HepG2 (cell line): Measurements from ENCODE around the gene ZFP36L2. TPM values are rescaled to one million over a fixed set of nuclear protein-coding genes. Genes with fewer than 3 reads are reported as not detected.

Experiments
- ATF7-NPFF ChIP-seq: sonication (generic); formaldehyde crosslinking; IDR thresholded peaks from 2 replicates; pipeline ENCODE4 v1.8.1; 2023; ENCODE audit warnings: mild to moderate bottlenecking, low read depth, missing genetic modification reagents, moderate library complexity
- HNRNPUL1 ChIP-seq: fragments of 200-400 bp; formaldehyde crosslinking; IDR thresholded peaks from 2 replicates; pipeline ENCODE4 v1.6.1; 2017; ENCODE audit warnings: low read depth, mild to moderate bottlenecking, low read length, moderate library complexity
- MXI1 ChIP-seq: IDR thresholded peaks from 3 replicates; pipeline ENCODE4 v1.6.1; 2012; ENCODE audit warnings: low read depth, low read length, inconsistent platforms, borderline replicate concordance
- PHF21A ChIP-seq: sonication (generic); formaldehyde crosslinking; IDR thresholded peaks from 2 replicates; pipeline ENCODE4 v1.5.0; 2020; ENCODE audit warnings: mild to moderate bottlenecking, missing genetic modification reagents
- TGIF2 ChIP-seq: IDR thresholded peaks from 2 replicates; pipeline ENCODE4 v1.6.1; 2016; ENCODE audit warnings: control low read depth, missing compliant biosample characterization
- ZNF761 ChIP-seq: sonication (generic); formaldehyde crosslinking; conservative IDR thresholded peaks from 2 replicates; pipeline ENCODE4 v1.4.0; 2020; ENCODE audit warnings: mild to moderate bottlenecking, missing genetic modification reagents
- polyA plus RNA-seq, 8 experiments: library from polyadenylated mRNA; depleted of rRNA in 3 of 8; stranded (reverse) in 7 of 8; unstranded in 1 of 8; fragments of >200 nt; fragmentation: Illumina TruSeq in 4 of 8; extraction: Trizol in 4 of 8; gene quantifications; 2 replicates each; pipeline versions ENCODE4 v1.2.1 to v1.2.3, GENCODE V29; 2011 to 2016; ENCODE audit warnings: low read depth in 4 of 8, missing spikeins in 1 of 8, mixed read lengths in 1 of 8; ENCODE audit not compliant: insufficient read depth in 1 of 8
- total RNA-seq, 5 experiments: library from RNA; depleted of rRNA; stranded (reverse); fragments of >200 nt; fragmentation: Illumina TruSeq; extraction: Trizol; gene quantifications; 2 replicates each; pipeline ENCODE4 v1.2.3, GENCODE V29; 2016; ENCODE audit warnings: low read depth in 1 of 5
- TF ChIP-seq, protein P1 (sequence below): sonication (generic); formaldehyde crosslinking; IDR thresholded peaks from 2 replicates; pipeline ENCODE4 v1.4.0; 2020; ENCODE audit warnings: mild to moderate bottlenecking, missing genetic modification reagents
- TF ChIP-seq, protein P2 (sequence below): sonication (generic); formaldehyde crosslinking; IDR thresholded peaks from 2 replicates; pipeline ENCODE4 v1.5.0; 2020; ENCODE audit warnings: missing genetic modification reagents
- TF ChIP-seq, protein P3 (sequence below), 2 experiments: sonication (generic) in 1 of 2; formaldehyde crosslinking in 1 of 2; IDR thresholded peaks; 2 replicates each; pipeline versions ENCODE4 v1.4.0 to v1.6.1; 2018 to 2020; ENCODE audit warnings: missing genetic modification reagents in 2 of 2, borderline replicate concordance in 1 of 2, low read depth in 1 of 2, mild to moderate bottlenecking in 1 of 2, missing biosample characterization in 1 of 2
- TF ChIP-seq, protein P4 (sequence below): sonication (generic); formaldehyde crosslinking; IDR thresholded peaks from 2 replicates; pipeline ENCODE4 v1.4.0; 2020; ENCODE audit warnings: missing genetic modification reagents
- TF ChIP-seq, protein P5 (sequence below): sonication (generic); formaldehyde crosslinking; IDR thresholded peaks from 2 replicates; pipeline ENCODE4 v1.4.0; 2020; ENCODE audit warnings: mild to moderate bottlenecking, missing genetic modification reagents

Gene ZFP36L2
- total and polyA plus RNA-seq, 2 of the 13 experiments (the other 11 are each of a cell fraction or from before 2014, with no cell fraction given) = 11.2 to 21.8 TPM

DNA sequence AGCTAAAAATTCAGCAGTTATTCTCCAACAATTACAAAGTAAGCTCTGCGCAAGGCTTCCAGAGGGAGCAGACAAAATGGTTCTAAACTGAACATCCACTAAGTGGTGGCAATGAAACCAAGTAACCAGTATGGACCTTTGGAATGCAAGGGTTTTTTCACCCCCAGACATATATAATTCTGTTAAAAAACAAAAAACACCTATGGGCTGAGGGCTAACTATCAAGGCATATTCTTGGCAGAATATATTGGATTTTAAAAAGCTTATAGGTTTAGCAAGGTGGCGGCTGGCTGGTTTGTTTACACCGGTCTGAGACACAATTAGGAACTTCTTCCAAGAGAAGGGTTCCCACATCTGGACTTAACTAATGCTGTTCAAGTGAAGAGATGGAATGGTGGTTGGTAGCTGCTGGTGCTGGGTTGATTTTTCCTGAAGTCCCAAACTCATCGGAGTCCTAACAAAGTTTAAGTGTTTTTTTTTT, 2.8 kb downstream of the ZFP36L2 start (continued):
- TF ChIP-seq, protein P1, sequence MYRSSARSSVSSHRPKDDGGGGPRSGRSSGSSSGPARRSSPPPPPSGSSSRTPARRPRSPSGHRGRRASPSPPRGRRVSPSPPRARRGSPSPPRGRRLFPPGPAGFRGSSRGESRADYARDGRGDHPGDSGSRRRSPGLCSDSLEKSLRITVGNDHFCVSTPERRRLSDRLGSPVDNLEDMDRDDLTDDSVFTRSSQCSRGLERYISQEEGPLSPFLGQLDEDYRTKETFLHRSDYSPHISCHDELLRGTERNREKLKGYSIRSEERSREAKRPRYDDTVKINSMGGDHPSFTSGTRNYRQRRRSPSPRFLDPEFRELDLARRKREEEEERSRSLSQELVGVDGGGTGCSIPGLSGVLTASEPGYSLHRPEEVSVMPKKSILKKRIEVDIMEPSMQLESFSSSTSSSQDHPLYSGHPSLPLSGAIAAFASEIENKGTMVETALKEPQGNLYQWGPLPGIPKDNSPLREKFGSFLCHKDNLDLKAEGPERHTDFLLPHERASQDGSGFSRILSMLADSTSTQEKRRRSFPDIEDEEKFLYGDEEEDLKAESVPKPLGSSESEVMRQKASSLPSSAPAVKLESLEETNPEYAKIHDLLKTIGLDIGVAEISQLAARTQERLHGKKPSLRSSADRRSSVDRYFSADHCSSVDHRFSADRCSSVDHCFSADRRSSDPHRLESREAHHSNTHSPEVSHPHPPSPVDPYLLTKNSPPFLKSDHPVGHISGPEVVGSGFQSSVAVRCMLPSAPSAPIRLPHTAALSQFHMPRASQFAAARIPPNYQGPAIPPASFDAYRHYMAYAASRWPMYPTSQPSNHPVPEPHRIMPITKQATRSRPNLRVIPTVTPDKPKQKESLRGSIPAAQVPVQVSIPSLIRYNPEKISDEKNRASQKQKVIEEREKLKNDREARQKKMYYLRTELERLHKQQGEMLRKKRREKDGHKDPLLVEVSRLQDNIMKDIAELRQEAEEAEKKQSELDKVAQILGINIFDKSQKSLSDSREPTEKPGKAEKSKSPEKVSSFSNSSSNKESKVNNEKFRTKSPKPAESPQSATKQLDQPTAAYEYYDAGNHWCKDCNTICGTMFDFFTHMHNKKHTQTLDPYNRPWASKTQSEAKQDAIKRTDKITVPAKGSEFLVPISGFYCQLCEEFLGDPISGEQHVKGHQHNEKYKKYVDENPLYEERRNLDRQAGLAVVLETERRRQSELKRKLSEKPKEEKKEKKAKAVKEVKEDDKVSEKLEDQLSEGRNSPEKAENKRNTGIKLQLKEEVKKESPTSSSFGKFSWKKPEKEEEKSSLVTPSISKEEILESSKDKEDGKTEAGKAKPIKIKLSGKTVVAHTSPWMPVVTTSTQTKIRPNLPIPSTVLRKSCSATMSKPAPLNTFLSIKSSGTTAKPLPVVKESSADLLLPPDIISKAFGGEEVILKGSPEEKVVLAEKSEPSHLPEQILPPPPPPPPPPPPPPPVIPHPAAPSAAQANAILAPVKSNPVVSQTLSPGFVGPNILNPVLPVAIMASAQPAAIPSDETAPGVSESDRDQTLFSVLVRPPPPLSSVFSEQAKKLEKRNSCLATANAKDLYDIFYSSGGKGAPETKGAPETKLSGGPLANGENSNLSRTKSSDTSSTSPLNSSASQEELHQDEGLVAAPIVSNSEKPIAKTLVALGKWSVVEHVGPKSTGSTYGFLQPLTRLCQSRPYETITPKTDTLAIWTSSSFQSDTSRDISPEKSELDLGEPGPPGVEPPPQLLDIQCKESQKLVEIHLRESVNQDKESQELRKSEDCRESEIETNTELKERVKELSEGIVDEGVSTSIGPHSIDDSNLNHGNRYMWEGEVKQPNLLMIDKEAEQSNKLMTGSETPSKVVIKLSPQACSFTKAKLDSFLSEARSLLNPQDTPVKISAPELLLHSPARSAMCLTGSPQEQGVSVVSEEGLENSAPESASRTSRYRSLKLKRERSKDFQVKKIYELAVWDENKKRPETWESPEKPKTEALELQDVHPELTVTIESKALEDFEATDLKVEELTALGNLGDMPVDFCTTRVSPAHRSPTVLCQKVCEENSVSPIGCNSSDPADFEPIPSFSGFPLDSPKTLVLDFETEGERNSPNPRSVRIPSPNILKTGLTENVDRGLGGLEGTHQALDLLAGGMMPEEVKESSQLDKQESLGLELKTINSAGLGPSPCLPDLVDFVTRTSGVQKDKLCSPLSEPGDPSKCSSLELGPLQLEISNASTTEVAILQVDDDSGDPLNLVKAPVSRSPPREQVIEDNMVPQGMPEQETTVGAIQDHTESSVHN (CRISPR knock-in tag) = no peak
- TF ChIP-seq HNRNPUL1 (no peak), PHF21A (CRISPR knock-in tag) (no peak), TGIF2 (CRISPR knock-in tag) (0 out of 2 replicates have a peak, but pooled peaks have one; percentile 2), ATF7-NPFF (CRISPR knock-in tag) (no peak), MXI1 (no peak), ZNF761 (CRISPR knock-in tag) (no peak)
- TF ChIP-seq, protein P2, sequence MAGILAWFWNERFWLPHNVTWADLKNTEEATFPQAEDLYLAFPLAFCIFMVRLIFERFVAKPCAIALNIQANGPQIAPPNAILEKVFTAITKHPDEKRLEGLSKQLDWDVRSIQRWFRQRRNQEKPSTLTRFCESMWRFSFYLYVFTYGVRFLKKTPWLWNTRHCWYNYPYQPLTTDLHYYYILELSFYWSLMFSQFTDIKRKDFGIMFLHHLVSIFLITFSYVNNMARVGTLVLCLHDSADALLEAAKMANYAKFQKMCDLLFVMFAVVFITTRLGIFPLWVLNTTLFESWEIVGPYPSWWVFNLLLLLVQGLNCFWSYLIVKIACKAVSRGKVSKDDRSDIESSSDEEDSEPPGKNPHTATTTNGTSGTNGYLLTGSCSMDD (CRISPR knock-in tag) = no peak
- TF ChIP-seq, protein P3, sequence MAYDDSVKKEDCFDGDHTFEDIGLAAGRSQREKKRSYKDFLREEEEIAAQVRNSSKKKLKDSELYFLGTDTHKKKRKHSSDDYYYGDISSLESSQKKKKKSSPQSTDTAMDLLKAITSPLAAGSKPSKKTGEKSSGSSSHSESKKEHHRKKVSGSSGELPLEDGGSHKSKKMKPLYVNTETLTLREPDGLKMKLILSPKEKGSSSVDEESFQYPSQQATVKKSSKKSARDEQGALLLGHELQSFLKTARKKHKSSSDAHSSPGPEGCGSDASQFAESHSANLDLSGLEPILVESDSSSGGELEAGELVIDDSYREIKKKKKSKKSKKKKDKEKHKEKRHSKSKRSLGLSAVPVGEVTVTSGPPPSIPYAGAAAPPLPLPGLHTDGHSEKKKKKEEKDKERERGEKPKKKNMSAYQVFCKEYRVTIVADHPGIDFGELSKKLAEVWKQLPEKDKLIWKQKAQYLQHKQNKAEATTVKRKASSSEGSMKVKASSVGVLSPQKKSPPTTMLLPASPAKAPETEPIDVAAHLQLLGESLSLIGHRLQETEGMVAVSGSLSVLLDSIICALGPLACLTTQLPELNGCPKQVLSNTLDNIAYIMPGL (CRISPR knock-in tag; IDR thresholded peaks at IDR 0.05; ENCODE audit: borderline replicate concordance in 1 of 2, low read depth in 1 of 2) = no peak
- TF ChIP-seq, protein P4, sequence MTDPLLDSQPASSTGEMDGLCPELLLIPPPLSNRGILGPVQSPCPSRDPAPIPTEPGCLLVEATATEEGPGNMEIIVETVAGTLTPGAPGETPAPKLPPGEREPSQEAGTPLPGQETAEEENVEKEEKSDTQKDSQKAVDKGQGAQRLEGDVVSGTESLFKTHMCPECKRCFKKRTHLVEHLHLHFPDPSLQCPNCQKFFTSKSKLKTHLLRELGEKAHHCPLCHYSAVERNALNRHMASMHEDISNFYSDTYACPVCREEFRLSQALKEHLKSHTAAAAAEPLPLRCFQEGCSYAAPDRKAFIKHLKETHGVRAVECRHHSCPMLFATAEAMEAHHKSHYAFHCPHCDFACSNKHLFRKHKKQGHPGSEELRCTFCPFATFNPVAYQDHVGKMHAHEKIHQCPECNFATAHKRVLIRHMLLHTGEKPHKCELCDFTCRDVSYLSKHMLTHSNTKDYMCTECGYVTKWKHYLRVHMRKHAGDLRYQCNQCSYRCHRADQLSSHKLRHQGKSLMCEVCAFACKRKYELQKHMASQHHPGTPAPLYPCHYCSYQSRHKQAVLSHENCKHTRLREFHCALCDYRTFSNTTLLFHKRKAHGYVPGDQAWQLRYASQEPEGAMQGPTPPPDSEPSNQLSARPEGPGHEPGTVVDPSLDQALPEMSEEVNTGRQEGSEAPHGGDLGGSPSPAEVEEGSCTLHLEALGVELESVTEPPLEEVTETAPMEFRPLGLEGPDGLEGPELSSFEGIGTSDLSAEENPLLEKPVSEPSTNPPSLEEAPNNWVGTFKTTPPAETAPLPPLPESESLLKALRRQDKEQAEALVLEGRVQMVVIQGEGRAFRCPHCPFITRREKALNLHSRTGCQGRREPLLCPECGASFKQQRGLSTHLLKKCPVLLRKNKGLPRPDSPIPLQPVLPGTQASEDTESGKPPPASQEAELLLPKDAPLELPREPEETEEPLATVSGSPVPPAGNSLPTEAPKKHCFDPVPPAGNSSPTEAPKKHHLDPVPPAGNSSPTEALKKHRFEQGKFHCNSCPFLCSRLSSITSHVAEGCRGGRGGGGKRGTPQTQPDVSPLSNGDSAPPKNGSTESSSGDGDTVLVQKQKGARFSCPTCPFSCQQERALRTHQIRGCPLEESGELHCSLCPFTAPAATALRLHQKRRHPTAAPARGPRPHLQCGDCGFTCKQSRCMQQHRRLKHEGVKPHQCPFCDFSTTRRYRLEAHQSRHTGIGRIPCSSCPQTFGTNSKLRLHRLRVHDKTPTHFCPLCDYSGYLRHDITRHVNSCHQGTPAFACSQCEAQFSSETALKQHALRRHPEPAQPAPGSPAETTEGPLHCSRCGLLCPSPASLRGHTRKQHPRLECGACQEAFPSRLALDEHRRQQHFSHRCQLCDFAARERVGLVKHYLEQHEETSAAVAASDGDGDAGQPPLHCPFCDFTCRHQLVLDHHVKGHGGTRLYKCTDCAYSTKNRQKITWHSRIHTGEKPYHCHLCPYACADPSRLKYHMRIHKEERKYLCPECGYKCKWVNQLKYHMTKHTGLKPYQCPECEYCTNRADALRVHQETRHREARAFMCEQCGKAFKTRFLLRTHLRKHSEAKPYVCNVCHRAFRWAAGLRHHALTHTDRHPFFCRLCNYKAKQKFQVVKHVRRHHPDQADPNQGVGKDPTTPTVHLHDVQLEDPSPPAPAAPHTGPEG (CRISPR knock-in tag) = no peak
- TF ChIP-seq, protein P5, sequence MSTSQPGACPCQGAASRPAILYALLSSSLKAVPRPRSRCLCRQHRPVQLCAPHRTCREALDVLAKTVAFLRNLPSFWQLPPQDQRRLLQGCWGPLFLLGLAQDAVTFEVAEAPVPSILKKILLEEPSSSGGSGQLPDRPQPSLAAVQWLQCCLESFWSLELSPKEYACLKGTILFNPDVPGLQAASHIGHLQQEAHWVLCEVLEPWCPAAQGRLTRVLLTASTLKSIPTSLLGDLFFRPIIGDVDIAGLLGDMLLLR = no peak
